DMS79 (cell line): ENCODE measurements around the gene KCNH1.

Experiments
- DNase-seq: peaks from one replicate; lab custom pipeline; 2025; lab: John Stamatoyannopoulos, UW

KCNH1 gene

DNA sequence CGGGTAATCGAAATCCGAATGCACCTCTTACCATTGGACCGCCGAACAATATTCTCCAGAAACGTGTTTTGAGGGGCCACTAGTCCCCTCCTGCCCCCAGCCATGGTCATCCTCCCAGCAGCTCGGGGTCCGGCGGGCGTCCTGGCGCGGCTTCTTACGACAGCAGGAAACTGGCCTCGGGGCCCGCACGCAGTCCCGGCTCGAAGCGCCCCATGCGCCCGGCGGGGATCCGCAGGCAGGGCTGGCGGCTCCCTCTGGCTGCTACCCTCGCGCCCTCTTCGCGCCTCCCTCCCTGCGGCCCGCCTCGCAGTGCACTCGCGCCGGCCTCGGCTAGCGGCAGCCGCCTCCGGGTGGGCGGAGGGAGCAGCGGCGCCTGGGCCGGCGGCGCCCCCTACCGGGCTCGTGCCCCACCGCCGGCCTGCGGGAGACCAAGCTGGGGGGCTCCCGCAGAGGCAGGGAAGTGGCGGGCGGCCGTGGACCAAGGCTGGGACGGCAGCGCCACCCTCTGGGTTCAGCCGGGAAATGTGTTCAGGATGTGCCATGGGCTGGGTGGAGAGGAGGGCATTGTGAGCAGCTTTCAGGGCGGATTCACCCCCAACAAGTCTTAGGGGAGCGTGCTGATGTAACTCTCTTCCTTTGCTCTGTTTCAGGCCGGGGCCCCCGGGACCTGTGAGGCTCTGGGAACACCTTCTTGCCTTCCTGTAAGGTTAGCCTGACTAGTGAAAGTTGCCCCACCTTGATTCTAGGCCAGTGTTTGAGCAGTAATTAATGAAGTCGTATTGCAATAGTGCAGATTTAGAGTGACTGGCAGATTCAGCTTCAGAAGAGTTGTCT lies at the start of gene KCNH1:
Gene KCNH1, minus strand, starts transcription at position 313 of the 834 bp plus-strand sequence. Its CDS starts 203 bp downstream, at position 110.
- DNase-seq, result peak; percentile 73

DNA sequence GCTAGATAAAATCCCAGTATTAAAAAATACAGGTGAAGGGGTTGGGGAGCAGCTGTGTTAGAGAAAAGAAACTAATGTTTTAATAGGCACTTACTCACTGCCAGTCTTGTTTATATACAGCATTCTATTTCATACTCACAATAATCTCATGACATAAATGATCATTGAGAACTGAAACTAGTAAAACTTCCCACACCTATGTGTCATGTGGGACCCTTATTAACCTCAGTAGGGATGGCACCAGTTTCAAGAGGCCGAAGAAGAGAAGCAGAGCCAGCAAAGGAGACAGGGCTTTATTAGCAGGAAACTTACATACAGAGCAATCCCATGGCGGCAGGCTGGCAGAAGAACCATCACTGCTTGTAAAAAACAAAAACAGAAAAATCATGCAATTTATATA lies 48.8 kb upstream of the KCNH1 start:
- no peak for DNase-seq

- no peak for DNase-seq
Measured at GRCh38 chr1:211174375-211174774, 40.4 kb upstream of the KCNH1 start.

DNA sequence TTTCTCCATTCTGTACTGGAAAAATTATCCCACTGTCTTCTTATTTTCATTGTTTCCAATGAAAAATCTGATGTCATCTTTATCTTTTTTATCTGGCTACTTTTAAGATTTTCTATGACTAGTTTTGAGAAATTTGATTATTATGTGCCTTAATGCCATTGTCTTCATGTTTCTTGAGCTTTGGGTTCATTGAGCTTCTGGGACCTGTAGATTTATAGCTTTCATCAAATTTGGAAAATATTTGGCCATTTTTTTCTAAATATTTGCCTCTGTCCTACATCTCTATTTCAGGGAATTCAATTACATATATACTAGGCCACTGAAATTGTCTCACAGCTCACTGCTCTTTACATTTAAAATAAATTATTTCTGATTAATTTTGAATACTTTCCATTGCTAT lies 38.7 kb upstream of the KCNH1 start:
- no peak for DNase-seq

- DNase-seq, result no peak
Measured at GRCh38 chr1:211169353-211169752, 35.4 kb upstream of the KCNH1 start.

GRCh38 chr1:211158866-211159265 lies 24.9 kb upstream of the KCNH1 start:
- DNase-seq, result no peak

- no peak for DNase-seq
Measured at GRCh38 chr1:211155040-211155439, 21.1 kb upstream of the KCNH1 start.

GRCh38 chr1:211153932-211154331 lies 20.0 kb upstream of the KCNH1 start:
- no peak for DNase-seq

DNA sequence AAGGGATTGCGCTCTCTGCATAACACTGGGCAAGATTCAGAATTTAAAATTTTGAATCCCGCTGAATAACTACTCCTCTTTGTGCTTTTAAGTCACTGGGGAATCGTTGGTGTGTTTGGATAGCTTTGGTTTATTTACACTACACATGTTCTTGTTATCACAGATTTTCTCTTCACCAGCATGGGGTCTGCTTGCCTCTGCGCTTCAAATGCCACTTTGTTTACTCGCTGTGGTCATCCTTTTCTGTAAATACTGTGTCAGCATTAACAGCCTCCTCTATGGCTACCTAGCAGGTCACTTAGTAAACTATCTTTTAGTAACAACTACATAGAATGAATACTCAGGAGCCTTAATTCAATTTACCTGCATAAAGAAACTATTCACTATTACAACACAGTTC lies 14.4 kb upstream of the KCNH1 start:
- DNase-seq, result no peak

DNA sequence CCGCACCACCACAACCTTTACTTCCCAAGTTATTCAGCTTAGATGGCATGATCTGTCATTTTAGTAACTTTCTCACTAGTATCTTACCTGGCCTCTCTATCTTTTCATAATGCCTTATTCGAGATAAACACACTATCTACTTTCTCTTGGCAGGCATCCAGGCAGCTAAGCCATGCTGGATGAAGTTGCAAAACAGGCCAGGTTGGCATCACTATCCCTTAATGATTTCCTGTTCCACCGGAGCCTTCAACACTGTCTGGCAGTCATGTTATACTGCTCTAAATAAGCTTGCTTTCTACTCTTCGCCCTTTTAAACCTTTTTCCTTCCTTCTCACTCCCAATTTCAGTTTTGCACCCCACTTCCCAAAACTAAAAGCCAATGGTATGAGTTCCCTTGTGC lies 12.0 kb upstream of the KCNH1 start:
- DNase-seq, result no peak

DNA sequence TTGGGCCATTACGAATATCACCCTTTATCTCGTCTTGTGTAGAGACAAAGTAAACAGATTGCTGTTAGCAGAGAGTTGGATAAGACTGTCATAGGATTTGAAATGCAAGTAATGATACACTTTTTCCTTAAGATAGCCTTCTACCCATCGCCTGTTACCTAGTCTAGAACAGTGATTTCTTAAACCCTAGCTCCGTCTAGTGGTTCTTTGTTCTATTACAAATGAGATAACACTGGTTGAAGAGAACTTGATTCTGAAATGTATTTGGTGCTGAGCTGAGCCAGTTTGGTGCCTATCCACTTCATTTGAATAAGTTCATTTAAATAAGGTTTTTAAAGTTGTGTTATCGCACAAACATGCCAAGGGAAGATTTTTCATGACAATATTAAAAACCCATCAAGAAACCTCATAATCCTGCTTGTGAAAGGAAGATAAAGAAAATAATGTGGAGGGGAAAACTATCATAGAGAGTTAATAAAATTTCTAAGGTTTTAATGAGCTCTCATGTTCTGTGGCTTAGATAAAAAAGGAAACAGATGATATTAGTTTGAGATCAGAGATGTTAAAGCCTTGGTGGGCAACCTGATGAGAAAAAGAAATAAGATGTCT lies 1.5 kb upstream of the KCNH1 start:
- DNase-seq, result peak; percentile 19

DNA sequence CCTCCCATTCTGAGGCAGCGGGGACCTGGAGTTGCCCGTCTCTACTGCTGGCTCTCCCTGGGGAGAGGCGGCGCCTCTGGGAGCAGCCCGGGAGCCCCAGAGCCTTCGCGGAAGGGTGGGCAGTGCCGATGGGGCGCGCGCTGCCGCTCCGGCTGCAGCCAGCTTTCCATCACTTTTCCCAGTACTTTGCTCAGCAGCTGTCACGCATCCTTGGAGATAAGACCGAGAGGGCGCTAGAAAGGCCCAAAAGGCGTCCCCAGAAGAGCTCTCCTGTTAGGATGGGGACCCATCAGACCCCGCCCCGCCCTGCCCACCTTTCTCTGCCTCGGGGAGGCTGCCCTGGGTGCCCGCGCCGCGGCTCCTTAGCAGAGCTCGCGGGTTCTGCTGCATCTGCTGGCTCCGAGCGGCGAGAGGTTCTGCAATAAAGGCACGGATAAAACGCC lies 534 bp downstream of the KCNH1 start:
- DNase-seq, result peak; percentile 61

DNA sequence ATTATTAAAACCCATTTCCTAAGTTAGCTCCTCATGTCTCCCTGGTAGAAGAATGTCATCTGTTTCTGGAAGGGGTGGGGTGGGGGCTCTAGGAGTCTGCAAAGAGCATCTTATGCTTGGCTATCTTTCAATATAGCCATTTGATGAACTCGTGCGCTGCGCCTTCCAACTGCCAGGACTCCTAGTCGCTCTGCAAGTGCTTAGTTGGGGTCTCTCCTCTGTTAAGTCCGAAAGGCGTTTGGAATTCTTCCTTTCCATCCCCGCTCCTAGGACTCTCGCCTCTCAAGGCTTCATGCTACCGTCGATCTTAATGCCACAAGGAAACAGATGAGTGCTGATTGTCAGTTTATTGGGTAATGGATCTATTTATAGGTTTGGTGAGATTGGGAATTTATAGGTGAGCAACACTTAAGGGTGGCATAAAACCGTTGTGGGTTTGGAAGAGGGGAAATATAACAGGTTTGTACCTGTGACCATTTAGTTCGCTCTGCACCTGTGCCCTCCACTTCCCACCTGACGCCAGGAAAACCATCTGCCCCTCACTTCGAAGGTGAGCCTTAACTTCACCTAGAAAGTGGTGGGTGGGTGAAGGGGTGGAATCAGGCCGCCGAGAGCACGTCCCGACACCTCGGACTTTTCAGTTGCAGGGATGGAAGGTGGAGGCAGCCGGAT lies 1.1 kb downstream of the KCNH1 start:
- DNase-seq, result no peak

- no peak for DNase-seq
Measured at GRCh38 chr1:211129776-211130175, 4.2 kb downstream of the KCNH1 start.

- no peak for DNase-seq
Measured at GRCh38 chr1:211127166-211127565, 6.8 kb downstream of the KCNH1 start.

DNA sequence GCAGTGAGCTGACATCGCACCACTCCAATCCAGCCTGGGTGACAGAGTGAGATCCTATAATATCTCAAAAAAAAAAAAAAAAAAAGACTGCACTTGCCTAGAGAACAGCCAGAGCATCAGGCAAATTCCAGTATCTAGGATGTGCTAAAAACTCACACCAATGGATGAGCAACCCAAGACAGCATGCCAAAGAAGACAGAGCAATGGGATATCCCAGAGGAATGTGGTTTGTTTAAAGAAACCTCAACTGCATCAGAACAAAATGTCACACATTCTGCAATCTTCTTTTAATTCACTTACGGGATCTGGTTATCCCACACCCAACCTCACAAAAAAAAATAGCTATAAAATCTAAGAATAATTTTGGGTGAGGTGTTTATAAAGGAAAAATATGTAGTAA lies 7.3 kb downstream of the KCNH1 start:
- DNase-seq, result no peak

- no peak for DNase-seq
Measured at GRCh38 chr1:211118407-211119102, 15.4 kb downstream of the KCNH1 start.

- DNase-seq, result no peak
Measured at GRCh38 chr1:211114446-211114845, 19.5 kb downstream of the KCNH1 start.

GRCh38 chr1:211113566-211113965 lies 20.4 kb downstream of the KCNH1 start:
- no peak for DNase-seq

DNA sequence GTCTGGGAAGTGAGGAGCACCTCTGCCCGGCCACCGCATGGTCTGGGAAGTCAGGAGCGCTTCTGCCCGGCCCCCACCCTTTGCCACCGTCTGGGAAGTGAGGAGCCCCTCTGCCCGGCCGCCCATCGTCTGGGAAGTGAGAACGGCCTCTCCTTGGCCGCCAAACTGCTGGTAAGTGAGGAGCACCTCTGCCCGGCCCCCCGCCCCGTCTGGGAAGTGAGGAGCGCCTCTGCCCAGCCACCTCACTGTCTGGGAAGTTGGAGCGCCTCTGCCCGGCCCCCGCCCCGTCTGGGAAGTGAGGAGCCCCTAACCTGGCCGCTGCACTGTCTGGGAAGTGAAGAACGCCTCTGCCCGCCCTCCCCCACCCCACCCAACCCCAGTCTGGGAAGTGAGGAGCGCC lies 22.6 kb downstream of the KCNH1 start:
- DNase-seq, result no peak

- DNase-seq, result no peak
Measured at GRCh38 chr1:211101481-211101880, 32.5 kb downstream of the KCNH1 start.

DNA sequence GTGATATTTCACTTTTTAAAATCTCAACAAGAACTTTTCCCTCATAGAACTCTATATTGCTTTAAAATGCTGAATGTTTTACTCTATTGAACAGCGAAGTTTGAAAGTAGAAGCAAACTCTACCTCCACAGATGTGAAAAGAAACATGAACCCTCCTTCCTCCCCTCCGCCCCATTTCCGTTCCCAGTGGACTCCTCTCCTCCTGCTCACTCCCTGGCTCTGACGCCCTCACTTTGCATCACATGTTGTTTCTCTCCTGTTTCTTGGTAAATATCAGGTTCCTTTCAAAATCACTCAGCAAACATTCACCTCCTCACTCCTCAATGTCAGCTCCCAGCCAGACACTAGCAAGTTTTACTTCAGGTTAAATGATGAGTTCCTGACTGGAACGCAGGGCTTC lies 34.6 kb downstream of the KCNH1 start:
- no peak for DNase-seq
